CD4-positive, CD25-positive, alpha-beta regulatory T cell (primary cell): ENCODE data around the gene PATJ. TPM values are rescaled to one million over a fixed set of nuclear protein-coding genes. Genes with fewer than 3 reads are reported as not detected.

ENCODE experiments used
- ATAC-seq, 2 donors: fragments of 150-1000 bp; cut with Tn5 transposase; one replicate each; pipeline ENCODE4 v1.10.0; 2021; ENCODE audit warnings: low read depth in 2 of 2, moderate number of reproducible peaks in 2 of 2, moderate library complexity in 1 of 2
- DNase-seq, 3 donors: peaks; one replicate each; pipeline versions ENCODE4 v3.0.0 to v3.0.0-alpha.2; 2012 to 2022; ENCODE audit warnings: mixed read lengths in 1 of 3
- H3K27ac ChIP-seq: one replicate; pipeline ENCODE4 v1.7.0; 2013; ENCODE audit warnings: mild to moderate bottlenecking, low read length; ENCODE audit not compliant: insufficient read depth, poor library complexity, severe bottlenecking
- H3K27me3 ChIP-seq: one replicate; pipeline ENCODE4 v1.7.0; 2013; ENCODE audit warnings: low read length; ENCODE audit not compliant: control insufficient read depth, insufficient read depth
- H3K36me3 ChIP-seq: one replicate; pipeline ENCODE4 v1.7.0; 2013; ENCODE audit warnings: mild to moderate bottlenecking, low read length, moderate library complexity; ENCODE audit not compliant: control insufficient read depth, insufficient read depth
- H3K4me1 ChIP-seq: 2 replicates; pipeline ENCODE4 v1.7.0; 2013; ENCODE audit warnings: mild to moderate bottlenecking, low read length; ENCODE audit not compliant: insufficient read depth, control insufficient read depth, poor library complexity, severe bottlenecking
- H3K4me3 ChIP-seq: one replicate; pipeline ENCODE4 v1.7.0; 2013; ENCODE audit warnings: low read depth, mild to moderate bottlenecking, low read length, moderate library complexity
- H3K9me3 ChIP-seq, 2 experiments: 1 replicate in 1 of 2; 2 replicates in 1 of 2; pipeline ENCODE4 v1.7.0; 2013; ENCODE audit warnings: low read length in 2 of 2, mild to moderate bottlenecking in 1 of 2, moderate library complexity in 1 of 2; ENCODE audit not compliant: control insufficient read depth in 2 of 2
- H3K27ac Mint-ChIP-seq, 3 donors: one replicate each; pipeline ENCODE4 v1.8.0; 2020 to 2022; ENCODE audit warnings: mild to moderate bottlenecking in 3 of 3, mixed read lengths in 3 of 3, moderate library complexity in 2 of 3
- H3K27me3 Mint-ChIP-seq: one replicate; pipeline ENCODE4 v1.8.0; 2022; ENCODE audit warnings: mild to moderate bottlenecking, mixed read lengths
- H3K36me3 Mint-ChIP-seq: one replicate; pipeline ENCODE4 v1.8.0; 2020; ENCODE audit warnings: mixed read lengths
- H3K4me1 Mint-ChIP-seq, 4 donors: one replicate each; pipeline ENCODE4 v1.8.0; 2020 to 2022; ENCODE audit warnings: mixed read lengths in 4 of 4, mild to moderate bottlenecking in 1 of 4
- H3K4me3 Mint-ChIP-seq, 4 donors: one replicate each; pipeline ENCODE4 v1.8.0; 2020 to 2022; ENCODE audit warnings: mild to moderate bottlenecking in 4 of 4, mixed read lengths in 4 of 4, moderate library complexity in 3 of 4
- H3K9me3 Mint-ChIP-seq, 7 donors: one replicate each; pipeline ENCODE4 v1.8.0; 2020 to 2022; ENCODE audit warnings: mixed read lengths in 7 of 7, mild to moderate bottlenecking in 3 of 7, moderate library complexity in 2 of 7
- polyA plus RNA-seq, 4 donors: library from polyadenylated mRNA; unstranded; fragments of 300-500 nt; fragmentation: Illumina TruSeq; gene quantifications; one replicate each; pipeline ENCODE4 v1.2.3, GENCODE V29; 2021
- total RNA-seq: library from RNA; stranded (reverse); gene quantifications from one replicate; pipeline ENCODE4 v1.2.3, GENCODE V29; 2022

Gene PATJ
- total and polyA plus RNA-seq, 5 donors from 2014 or later = 8.6 to 49.2 (median 15.9) TPM

DNA sequence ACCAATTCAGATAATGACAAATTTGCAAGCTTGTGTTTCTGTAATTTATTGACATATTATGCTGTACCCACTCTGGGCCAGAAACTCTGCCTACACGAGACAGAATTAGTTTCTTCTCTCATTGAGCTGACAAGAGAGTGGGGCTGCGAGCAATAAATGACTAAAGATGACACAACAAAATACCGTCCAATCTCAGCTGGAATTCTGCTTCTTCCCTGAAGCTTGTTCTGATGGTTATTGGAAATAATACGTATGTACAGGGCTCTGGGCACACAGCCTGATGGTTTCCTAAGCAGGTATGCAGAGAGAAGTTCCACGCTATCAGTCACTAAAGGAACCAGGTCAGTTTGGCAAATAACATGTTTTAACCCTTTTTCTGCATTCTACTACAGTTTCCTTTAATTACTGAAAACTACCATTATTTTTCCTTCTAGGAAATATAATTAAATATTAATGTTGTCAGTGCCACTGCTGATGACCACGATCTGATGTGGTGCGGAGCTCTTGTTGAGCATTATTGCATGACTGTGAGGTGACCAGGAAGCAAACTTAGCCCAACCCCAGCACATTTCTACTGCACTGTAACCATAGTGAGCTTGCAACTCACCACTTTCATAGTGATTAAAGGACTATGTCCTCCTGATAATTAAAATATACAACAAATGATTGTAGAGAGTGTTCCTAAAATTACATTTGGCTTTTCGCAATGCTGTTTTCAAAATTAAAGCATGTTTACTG lies 231.0 kb downstream of the PATJ start:
- H3K9me3 ChIP-seq = no peaks in the 10 kb centered on the region
- H3K27ac Mint-ChIP-seq = no peak overlapping the region
- peaks cover 21% of the 10 kb centered on the region for H3K36me3 Mint-ChIP-seq
- ATAC-seq (no peak), DNase-seq (no peak)
- no peaks in the 10 kb centered on the region for H3K27me3 Mint-ChIP-seq
- H3K9me3 Mint-ChIP-seq = peaks cover 0 to 5% (median 2%) of the 10 kb centered on the region in 7 donors
- no peaks in the 10 kb centered on the region for H3K4me1 ChIP-seq
- H3K27ac ChIP-seq = no peak overlapping the region
- no peak overlapping the region for H3K4me3 Mint-ChIP-seq
- no peaks in the 10 kb centered on the region for H3K27me3 ChIP-seq
- no peak overlapping the region for H3K4me3 ChIP-seq
- H3K4me1 Mint-ChIP-seq = peaks cover 0 to 9% (median 6%) of the 10 kb centered on the region in 4 donors
- no peaks in the 10 kb centered on the region for H3K36me3 ChIP-seq

DNA sequence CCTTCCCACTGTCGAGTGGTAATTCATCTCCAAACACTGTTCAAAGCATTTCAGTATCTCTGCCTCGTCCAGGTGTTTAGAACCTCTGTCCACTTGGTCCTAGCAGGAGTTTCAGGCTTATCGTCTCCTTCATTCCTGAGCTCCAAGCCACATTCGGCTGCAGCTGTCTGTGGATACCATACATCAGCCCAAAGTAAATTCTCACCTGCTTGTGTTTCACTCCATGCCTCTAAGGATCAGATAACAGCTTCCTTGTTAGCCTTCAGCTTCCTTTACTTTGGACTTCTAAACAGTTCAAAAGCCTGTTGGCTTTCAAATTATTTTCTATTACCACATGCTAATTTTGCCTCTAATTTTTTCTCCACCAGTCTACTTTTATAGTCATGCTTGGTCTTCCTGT lies 233.4 kb downstream of the PATJ start:
- H3K27me3 Mint-ChIP-seq = no peaks in the 10 kb centered on the region
- no peak overlapping the region for H3K27ac ChIP-seq
- H3K36me3 ChIP-seq = no peaks in the 10 kb centered on the region
- no peak for ATAC-seq
- H3K4me3 ChIP-seq = no peak overlapping the region
- H3K4me3 Mint-ChIP-seq = no peak overlapping the region
- H3K27ac Mint-ChIP-seq = no peak overlapping the region
- H3K9me3 ChIP-seq = no peaks in the 10 kb centered on the region
- H3K36me3 Mint-ChIP-seq = peaks cover 13% of the 10 kb centered on the region
- H3K4me1 Mint-ChIP-seq = peaks cover 0 to 13% (median 7%) of the 10 kb centered on the region in 4 donors
- no peaks in the 10 kb centered on the region for H3K27me3 ChIP-seq
- DNase-seq = no peak
- peaks cover 0 to 1% (median 0%) of the 10 kb centered on the region in 7 donors for H3K9me3 Mint-ChIP-seq
- no peaks in the 10 kb centered on the region for H3K4me1 ChIP-seq

DNA sequence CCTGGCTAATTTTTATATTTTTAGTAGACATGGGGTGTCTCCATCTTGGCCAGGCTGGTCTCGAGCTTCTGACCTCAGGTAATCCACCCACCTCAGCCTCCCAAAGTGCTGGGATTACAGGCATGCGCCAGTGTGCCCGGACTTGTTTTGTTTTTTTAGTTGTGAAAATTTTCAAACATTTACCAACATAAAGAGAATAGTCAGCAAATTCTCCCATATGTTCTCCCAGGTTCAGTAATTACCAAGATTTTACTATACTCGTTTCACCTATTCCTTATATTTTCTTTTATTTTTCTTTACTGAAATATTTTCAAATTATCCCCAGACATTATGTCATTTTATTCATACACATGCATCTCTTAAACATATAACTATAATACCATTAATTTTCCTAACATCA lies 234.3 kb downstream of the PATJ start:
- ATAC-seq (no peak), DNase-seq (no peak)
- Mint-ChIP-seq H3K4me3 (no peak overlapping the region), H3K27me3 (no peaks in the 10 kb centered on the region), H3K36me3 (peaks cover 13% of the 10 kb centered on the region), H3K27ac (no peak overlapping the region), H3K9me3 (peaks cover 0 to 1% (median 0%) of the 10 kb centered on the region in 7 donors), H3K4me1 (peaks cover 0 to 13% (median 7%) of the 10 kb centered on the region in 4 donors)
- Histone ChIP-seq H3K36me3 (no peaks in the 10 kb centered on the region), H3K27ac (no peak overlapping the region), H3K4me1 (no peaks in the 10 kb centered on the region), H3K27me3 (no peaks in the 10 kb centered on the region), H3K9me3 (no peaks in the 10 kb centered on the region), H3K4me3 (no peak overlapping the region)

DNA sequence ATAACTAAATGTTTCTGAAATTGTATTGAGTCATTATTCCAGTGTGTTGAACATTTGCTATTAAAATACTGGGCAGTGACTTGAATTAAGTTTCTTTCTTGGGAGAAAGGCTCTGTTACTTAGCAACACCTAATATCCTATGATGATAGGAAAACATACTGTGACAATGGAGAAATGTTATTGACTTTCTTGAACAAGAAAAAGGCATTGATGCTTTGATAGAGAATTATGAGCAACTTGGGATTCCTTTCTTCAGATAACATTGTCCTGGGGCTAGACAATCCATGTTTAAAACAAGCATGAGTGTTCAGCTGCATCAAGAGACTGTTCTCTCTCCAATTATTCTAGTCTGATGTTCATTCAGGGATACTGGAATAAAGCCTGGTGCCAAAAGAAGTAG lies 236.5 kb downstream of the PATJ start:
- ATAC-seq (no peak), DNase-seq (no peak)
- peaks cover 0 to 13% (median 7%) of the 10 kb centered on the region in 4 donors for H3K4me1 Mint-ChIP-seq
- H3K4me3 ChIP-seq = no peak overlapping the region
- H3K9me3 Mint-ChIP-seq = peaks cover 0 to 1% (median 0%) of the 10 kb centered on the region in 7 donors
- no peaks in the 10 kb centered on the region for H3K4me1 ChIP-seq
- no peak overlapping the region for H3K27ac Mint-ChIP-seq
- H3K4me3 Mint-ChIP-seq = no peak overlapping the region
- H3K36me3 ChIP-seq = no peaks in the 10 kb centered on the region
- H3K27me3 ChIP-seq = no peaks in the 10 kb centered on the region
- no peak overlapping the region for H3K27ac ChIP-seq
- H3K36me3 Mint-ChIP-seq = peaks cover 16% of the 10 kb centered on the region
- H3K9me3 ChIP-seq = no peaks in the 10 kb centered on the region
- H3K27me3 Mint-ChIP-seq = no peaks in the 10 kb centered on the region

DNA sequence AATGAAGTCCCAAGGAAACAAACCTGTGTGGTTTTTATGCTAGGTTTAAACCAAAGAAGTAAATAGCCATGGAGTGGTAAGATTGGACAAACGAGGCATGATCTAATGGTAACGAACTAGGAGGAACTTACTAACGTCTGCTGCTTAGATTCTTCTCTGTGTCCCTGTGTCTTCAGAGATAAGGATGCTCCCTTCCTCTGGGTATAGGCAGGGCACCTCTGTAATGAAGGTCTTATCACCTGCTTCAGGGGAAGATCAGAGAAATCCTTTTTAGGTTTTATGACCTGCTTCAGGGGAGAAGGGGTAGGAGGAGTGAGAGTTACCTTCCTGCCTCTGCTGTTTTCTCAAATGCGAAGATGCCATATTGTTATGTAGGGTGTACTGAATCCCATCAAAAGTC lies 237.4 kb downstream of the PATJ start:
- Histone ChIP-seq H3K27ac (no peak overlapping the region), H3K9me3 (no peaks in the 10 kb centered on the region), H3K36me3 (no peaks in the 10 kb centered on the region), H3K27me3 (no peaks in the 10 kb centered on the region), H3K4me3 (no peak overlapping the region), H3K4me1 (no peaks in the 10 kb centered on the region)
- ATAC-seq (no peak), DNase-seq (no peak)
- H3K4me1 Mint-ChIP-seq = peaks cover 0 to 13% (median 7%) of the 10 kb centered on the region in 4 donors
- H3K27me3 Mint-ChIP-seq = no peaks in the 10 kb centered on the region
- H3K36me3 Mint-ChIP-seq = peaks cover 13% of the 10 kb centered on the region
- H3K27ac Mint-ChIP-seq = no peak overlapping the region
- H3K9me3 Mint-ChIP-seq = peaks cover 0 to 1% (median 0%) of the 10 kb centered on the region in 7 donors
- H3K4me3 Mint-ChIP-seq = no peak overlapping the region

DNA sequence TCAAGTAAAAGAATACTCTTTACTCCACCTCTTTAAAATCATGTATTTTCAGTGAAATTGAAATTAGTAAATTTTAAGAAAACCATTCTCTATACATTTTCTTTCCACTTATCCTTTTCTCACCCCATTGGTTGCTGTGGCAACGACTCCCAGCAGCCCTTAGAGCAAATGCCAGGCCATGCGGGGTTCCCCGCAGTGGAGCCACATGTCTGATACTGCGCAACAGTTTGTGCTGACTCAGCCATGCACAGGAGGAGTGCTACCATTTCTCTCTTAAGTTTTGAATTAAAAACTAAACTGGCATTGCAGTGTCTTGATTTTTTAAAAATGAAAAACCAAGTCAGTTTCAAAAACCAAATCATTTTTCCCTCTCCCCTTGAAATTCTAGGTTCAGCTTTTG lies 238.3 kb downstream of the PATJ start:
- DNase-seq (no peak), ATAC-seq (no peak)
- Mint-ChIP-seq H3K9me3 (no peaks in the 10 kb centered on the region), H3K27ac (peak overlapping the region in 1 of 3 donors; percentile 73), H3K36me3 (peaks cover 11% of the 10 kb centered on the region), H3K4me1 (peaks cover 0 to 11% (median 5%) of the 10 kb centered on the region in 4 donors), H3K27me3 (no peaks in the 10 kb centered on the region), H3K4me3 (no peak overlapping the region)
- no peaks in the 10 kb centered on the region for H3K36me3 ChIP-seq
- H3K27me3 ChIP-seq = no peaks in the 10 kb centered on the region
- no peaks in the 10 kb centered on the region for H3K4me1 ChIP-seq
- no peak overlapping the region for H3K4me3 ChIP-seq
- H3K9me3 ChIP-seq = no peaks in the 10 kb centered on the region
- no peak overlapping the region for H3K27ac ChIP-seq

DNA sequence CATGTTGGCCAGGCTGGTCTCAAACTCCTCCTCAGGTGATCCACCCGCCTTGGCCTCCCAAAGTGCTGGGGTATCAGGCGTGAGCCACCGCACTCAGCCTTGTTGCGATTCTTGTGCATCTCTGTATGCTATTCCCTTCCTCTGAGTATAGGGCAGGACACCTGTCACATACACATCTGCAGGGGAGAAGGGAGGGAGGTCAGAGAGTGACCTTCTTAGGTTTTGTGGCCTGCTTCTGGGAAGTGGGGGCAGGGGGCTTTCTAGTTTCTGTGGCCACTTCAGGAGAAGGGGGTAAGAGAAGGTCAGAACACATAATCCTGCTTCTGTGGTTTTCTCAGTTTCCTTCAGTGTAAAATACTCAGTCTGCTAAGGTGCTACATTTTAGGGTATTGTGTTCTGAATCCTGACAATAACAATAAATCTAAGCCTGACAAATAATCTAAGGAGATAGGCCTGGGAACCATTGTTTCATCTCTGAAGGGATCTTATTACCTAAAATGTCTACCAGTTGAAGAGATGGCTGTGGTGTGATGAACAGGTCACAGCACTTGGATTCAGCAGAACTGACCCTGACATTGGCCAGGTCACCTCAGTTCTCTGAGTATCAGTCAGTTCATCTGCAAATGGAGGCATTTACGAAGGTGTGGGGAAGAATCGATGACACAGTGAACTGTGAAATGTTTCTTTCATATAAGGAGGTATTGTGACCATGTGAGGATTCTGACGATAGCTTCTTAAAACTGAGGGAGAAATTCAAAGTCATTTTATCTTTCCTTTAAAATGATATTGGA lies 239.8 kb downstream of the PATJ start:
- Mint-ChIP-seq H3K4me3 (no peak overlapping the region), H3K4me1 (peaks cover 0 to 7% (median 4%) of the 10 kb centered on the region in 4 donors), H3K27me3 (no peaks in the 10 kb centered on the region), H3K9me3 (peaks cover 0 to 1% (median 0%) of the 10 kb centered on the region in 7 donors), H3K36me3 (peaks cover 11% of the 10 kb centered on the region), H3K27ac (no peak overlapping the region)
- H3K27ac ChIP-seq = no peak overlapping the region
- H3K27me3 ChIP-seq = no peaks in the 10 kb centered on the region
- DNase-seq = no peak
- no peak for ATAC-seq
- no peaks in the 10 kb centered on the region for H3K36me3 ChIP-seq
- H3K9me3 ChIP-seq = no peaks in the 10 kb centered on the region
- no peaks in the 10 kb centered on the region for H3K4me1 ChIP-seq
- H3K4me3 ChIP-seq = no peak overlapping the region
